AG08395 (cell line): Measurements from ENCODE around the gene CNPY1.
A peak's percentile ranks its signal among the peaks of the same experiment; 100 is the strongest.

Experiments
- DNase-seq: peaks from one replicate; pipeline ENCODE4 v3.0.0; 2012; ENCODE audit warnings: mixed read lengths, low spot score

Gene CNPY1

DNA sequence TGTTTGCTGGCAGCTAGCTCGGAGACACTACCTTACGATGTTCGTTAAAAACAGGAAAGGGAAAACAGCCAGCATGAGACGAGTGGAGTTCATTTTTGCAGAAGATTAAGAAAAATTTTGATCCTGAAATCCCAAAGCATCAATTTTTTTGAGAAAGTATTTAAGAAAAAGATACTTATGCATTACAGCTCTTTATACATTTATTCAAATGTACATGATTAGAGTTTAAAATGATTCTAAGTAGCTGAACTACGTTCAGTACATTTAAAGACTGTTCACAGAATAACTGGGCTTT lies 34.7 kb downstream of the CNPY1 start:
- DNase-seq, result no peak

GRCh38 chr7:155510975-155511701 lies 35.2 kb downstream of the CNPY1 start:
- DNase-seq, result no peak

GRCh38 chr7:155509725-155510551 lies 36.4 kb downstream of the CNPY1 start:
- DNase-seq, result no peak

GRCh38 chr7:155509359-155509724 lies 37.0 kb downstream of the CNPY1 start:
- no peak for DNase-seq

DNA sequence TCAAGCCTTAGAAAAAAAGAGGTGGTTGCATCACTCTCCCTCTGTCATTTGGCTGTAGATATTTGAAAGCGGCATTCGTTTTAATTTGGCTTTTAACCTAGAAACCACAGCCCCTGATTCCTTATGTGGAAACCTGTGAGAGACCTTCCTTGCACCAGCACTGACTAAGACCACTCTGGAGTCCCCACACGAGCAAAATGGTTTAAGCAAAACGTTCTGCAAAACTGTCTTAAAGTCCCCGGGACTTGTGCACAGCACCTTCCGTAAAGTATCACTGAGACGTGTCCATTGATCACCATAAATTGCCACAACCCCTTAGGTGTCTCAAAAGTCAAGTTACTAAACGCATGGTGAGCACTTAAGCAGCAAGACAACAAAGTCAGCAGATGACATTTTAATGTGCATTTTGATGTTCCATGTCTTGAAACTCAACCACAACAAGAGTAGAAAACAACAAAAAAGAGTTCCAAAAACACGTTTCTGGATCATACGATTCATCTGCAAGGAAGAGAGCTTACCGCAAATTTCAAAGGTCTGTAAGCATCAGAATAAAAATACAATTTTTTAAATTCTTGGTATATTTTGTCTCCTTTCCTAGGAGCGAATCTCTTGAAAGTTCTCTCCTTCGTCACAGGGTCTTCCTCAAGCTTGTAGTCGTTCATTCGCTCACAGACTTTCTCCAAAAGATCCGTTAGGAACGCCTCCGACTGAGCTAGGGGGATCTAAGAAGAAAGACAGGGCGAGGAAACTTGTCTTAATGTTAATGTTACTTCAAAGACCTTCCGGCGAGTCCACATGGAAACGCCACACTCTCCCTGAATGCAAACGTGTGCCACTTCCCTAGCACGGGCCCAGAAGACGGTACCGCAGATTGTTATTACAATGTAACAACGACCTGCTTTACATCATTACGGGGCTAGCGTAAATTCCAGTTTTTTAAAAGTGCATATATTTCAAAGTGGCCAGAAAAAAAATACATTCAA lies 37.7 kb downstream of the CNPY1 start:
- DNase-seq, result no peak

DNA sequence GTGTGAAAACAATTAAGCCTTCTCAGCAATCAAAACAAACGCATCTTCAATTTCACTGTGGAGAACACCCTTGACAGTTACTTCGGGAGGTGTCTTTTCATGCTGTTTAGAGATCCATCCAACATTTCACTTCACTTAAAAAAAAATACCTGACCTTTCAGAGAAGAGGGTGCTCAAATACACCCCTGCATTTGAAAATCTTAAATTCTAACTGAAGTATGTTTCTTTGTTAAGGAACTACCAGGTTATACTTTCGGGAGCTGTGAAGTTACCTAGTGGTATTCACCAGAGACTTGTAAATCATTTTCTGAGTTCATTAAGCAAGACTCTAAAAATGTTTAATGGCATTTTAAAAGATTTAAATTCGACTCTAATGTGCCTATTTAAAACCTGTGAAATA lies 38.8 kb downstream of the CNPY1 start:
- no peak for DNase-seq

DNA sequence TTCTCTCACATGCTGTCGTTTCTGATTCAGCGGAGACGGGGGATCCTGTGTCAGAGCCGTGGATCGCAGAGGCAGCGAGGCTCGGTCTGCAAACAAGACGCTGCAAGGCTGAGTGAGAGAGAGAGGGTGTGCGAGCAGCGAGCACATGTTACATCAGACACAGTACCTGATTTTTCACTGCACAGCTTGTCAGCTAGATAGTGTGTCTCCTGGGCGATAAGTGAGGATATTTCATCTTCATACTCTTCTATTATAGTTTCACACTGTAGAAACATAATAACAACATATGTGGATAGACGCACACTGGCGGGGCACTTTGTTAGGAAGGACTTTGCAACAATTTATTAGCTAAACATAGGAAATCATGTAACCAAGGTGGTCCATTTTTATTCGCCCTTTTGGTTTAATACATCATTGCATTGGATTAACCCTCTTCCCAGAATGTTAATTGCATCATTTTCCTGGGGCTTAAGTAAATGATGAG lies 39.5 kb downstream of the CNPY1 start:
- DNase-seq, result no peak

DNA sequence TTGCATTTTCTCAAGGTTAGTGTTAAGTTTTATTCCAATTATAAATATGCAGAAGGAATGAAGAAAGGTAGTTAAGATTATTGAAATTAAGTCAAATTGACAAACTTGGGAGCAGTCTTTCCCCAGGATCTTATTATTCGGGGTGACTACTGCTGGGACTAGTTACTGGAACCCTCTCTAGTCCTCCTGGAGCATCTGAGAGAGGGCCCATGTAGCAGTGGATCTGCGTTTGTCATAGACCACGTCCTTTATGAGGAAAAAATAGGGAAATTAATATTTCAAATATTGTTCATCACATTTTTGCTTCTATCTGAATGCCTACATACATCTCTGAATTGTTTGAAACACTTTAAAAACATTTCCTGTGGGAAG lies 41.0 kb downstream of the CNPY1 start:
- no peak for DNase-seq

GRCh38 chr7:155497149-155497901 lies 49.0 kb downstream of the CNPY1 start:
- no peak for DNase-seq

- no peak for DNase-seq
Observed at GRCh38 chr7:155496267-155497005, 49.9 kb downstream of the CNPY1 start.

GRCh38 chr7:155495440-155496248 lies 50.7 kb downstream of the CNPY1 start:
- no peak for DNase-seq

GRCh38 chr7:155494551-155494950 lies 51.8 kb downstream of the CNPY1 start:
- DNase-seq, result no peak

DNA sequence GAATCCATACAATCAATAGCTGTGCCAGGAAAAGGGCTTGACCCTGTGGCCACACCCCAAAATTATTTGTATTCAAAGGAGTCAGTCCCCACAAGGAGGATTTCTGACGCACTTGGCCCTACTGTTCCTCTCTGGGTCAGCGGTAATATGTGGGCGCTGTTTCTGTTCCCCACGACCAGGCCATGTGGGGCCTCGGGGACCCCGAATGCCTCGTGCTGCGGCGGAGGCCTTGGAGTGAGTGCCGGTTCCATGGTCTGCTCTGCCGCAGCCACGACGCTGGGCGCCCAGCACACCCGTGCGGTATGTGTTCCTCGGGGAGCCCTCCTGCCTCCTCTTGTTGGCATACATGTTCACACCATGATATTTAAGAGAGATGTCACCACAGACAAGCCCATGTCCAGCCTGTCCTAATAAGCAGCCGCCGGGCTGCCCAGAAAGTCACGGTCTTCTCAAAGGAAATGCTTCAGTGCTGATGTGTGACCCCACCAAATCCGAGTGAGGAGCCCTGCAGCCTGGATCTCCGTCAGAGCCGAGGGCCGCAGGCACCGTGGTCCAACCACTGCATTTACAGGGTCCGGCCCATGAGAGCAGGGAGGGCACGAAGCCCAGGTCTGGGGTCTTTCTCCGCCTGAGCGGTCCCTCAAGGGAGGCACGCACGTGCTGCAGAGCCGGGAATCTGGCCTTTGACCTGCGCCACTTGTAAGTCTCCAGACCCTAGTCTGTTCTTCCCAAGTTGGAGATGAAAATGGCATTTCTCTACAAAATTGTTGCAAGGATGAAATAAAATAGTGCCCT lies 52.4 kb downstream of the CNPY1 start:
- DNase-seq, result no peak

DNA sequence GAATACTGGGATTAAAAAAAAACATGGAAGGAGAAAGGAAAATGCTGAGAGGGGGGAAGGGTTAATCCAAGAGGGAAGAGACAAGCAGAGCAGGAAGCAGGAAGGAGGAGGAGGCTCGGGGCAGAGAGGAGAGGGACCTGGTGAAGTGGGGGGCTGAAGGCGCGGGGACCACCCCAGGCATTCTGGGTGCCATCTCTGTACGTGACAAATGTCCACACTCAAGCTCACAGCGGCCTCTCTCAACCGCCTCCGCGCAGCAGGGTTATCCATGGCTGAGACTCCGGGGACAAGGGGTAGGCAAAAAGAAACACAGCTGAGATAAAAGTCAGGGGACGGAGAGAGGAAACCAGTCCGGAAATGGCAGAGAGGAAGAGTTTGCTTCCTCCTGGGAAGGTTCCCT lies 54.5 kb downstream of the CNPY1 start:
- DNase-seq, result no peak

DNA sequence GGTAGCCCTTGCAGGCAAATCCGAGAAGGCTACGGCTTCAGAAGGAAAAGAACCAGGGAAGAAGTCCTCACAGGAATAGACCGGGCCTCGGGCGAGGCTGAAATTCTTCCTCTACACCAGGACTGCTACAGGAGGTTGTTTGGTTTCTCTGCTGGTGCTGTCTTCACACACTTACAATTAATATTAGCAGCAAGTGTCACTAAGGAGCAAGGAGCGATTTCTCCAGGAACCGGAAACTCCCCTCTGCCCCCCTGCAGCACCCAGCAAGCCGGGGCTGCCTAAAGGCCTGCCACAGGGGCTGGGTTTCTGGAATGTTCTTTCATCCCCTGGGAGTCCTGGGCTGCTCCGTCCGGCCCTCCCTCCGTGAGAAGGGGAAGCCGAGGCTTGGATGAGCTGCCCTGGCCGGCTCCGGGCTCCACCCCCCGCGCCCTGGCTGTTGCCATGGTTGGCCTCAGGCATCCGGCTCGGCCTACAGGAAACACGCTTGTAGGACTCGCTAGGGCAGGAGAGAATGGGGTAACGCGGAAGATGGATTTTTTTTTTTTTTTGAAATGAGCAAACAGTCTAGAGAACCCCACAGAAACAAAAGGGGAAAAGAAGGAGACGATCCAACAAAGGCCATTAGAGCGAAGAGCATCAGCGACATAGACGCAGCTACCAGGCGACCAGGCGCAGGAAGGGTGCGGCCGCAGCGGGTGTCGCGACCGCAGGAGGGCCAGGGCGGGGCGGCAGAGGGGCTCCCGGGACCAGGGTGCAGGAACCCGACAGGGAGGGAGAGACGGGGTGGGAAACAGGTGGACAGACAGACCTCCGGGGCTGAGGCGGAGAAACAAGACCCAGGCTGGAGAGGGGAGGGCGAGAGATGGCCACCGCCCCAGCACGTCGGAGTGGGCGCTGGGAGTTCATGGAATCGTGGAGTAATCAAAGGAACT lies 55.4 kb downstream of the CNPY1 start:
- peak; percentile 65 for DNase-seq

GRCh38 chr7:155489862-155490696 lies 56.3 kb downstream of the CNPY1 start:
- DNase-seq, result peak; percentile 38

DNA sequence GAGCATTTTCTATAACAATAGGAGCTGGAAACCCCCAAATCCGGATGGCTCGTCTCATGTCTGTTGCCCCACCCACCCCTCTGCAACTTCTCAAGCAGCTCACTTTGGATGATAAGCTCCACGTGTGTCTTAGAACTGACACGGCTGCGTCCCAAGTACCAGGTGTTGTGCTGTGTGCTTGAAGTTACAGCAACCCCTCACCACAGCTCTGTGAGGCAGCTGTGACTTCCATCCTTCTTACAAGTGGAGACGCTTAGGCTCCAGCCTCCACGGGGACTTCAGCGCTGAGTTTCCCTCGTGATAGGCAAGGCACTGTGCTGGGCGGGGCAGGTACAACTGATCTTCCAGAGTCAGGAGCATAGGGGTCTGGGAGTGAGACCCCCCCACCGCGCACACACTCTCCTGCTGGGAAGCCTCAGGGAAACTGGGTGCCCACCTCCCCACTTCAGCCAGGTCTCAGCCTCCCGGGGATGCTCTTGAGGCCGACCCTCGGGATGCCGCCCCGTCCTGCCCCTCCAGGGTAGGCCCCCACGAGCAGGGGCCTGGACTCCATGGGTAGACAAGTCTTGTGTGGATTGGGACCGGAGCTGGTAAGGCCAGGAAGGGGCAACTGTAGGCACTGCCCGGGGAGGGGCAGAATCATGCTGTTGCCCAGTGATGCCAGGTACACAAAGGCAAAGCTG lies 57.1 kb downstream of the CNPY1 start:
- DNase-seq, result no peak
